ENCODE measurements around the gene C19orf44.

Gene C19orf44

GRCh38 chr19:16516923-16517610, 20.9 kb downstream of the C19orf44 start:
- DNase-seq (ENCODE audit: low spot score) = no peak
- ChIA-PET CTCF (interaction anchor here (0.6 kb wide), 2 partner anchors 271 to 290 kb away, joined by 3 to 4 read pairs; no protein-coding TSS in a partner anchor), POLR2A (ENCODE audit: low non-redundant PET) (no interaction called here)
- peak overlapping the region; percentile 36 for H3K27ac ChIP-seq
- TF ChIP-seq CTCF (conservative IDR thresholded peaks at IDR 0.05; ENCODE audit: low read depth) = no peak

- DNase-seq (ENCODE audit: low spot score) = no peak
- no peak for TF ChIP-seq CTCF (conservative IDR thresholded peaks at IDR 0.05; ENCODE audit: low read depth)
- H3K27ac ChIP-seq = peak overlapping the region; percentile 36
- POLR2A ChIA-PET (ENCODE audit: low non-redundant PET) = no interaction called here
- CTCF ChIA-PET = no interaction called here
Observed at GRCh38 chr19:16518061-16518460, 21.9 kb downstream of the C19orf44 start.

GRCh38 chr19:16518483-16519229, 22.5 kb downstream of the C19orf44 start:
- DNase-seq (ENCODE audit: low spot score) = no peak
- no peak; the same call in 1 of the 2 replicates for TF ChIP-seq CTCF (conservative IDR thresholded peaks at IDR 0.05; ENCODE audit: low read depth)
- CTCF ChIA-PET = interaction anchor here (0.7 kb wide), 1 partner anchor 735 kb away, joined by 4 read pairs; no protein-coding TSS in a partner anchor
- POLR2A ChIA-PET (ENCODE audit: low non-redundant PET) = no interaction called here
- H3K27ac ChIP-seq = peak overlapping the region; percentile 36

- H3K27ac ChIP-seq = peak overlapping the region; percentile 36; the same call in 1 of the 2 replicates
- POLR2A ChIA-PET (ENCODE audit: low non-redundant PET) = no interaction called here
- no peak for DNase-seq (ENCODE audit: low spot score)
- no peak for TF ChIP-seq CTCF (conservative IDR thresholded peaks at IDR 0.05; ENCODE audit: low read depth)
- CTCF ChIA-PET = no interaction called here
Observed at GRCh38 chr19:16519230-16519687, 23.1 kb downstream of the C19orf44 start.

- no peak for DNase-seq (ENCODE audit: low spot score)
- TF ChIP-seq CTCF (conservative IDR thresholded peaks at IDR 0.05; ENCODE audit: low read depth) = no peak
- H3K27ac ChIP-seq = peak overlapping the region; percentile 36
- CTCF ChIA-PET = no interaction called here
- POLR2A ChIA-PET (ENCODE audit: low non-redundant PET) = no interaction called here
Observed at GRCh38 chr19:16520074-16520973, 24.1 kb downstream of the C19orf44 start.

Data from RWPE1 (cell line).